K562 (cell line): Measurements from ENCODE around the gene ZFYVE28. TPM values are rescaled to one million over a fixed set of nuclear protein-coding genes. Genes with fewer than 3 reads are reported as not detected.
A peak's percentile ranks its signal among the peaks of the same experiment; 100 is the strongest.

Experiments used
- ATAC-seq: fragments of 200-7000 bp; cut with Tn5 transposase; 3 replicates; pipeline ENCODE4 v1.9.1; 2020; ENCODE audit warnings: moderate library complexity
- BruUV-seq: library from RNA; stranded (reverse); fragments of 400-500 nt; replicated peaks from 2 replicates; lab custom pipeline; 2021; lab: Mats Ljungman, UMichigan
- CTCF ChIA-PET: fragments of 300-600 bp; formaldehyde crosslinking; extraction: SDS; loops from one replicate; lab custom pipeline; 2021; ENCODE audit warnings: low intra/inter-chr PET ratio; lab: Yijun Ruan, JAX
- POLR2A ChIA-PET: fragments of 300-600, 350-650 bp; sonication (Branson Sonifier 250); formaldehyde crosslinking; extraction: SDS; loops from one replicate; lab custom pipeline; 2021; ENCODE audit warnings: antibody characterized with exemption, inconsistent platforms; lab: Yijun Ruan, JAX
- DNase-seq, 4 experiments: peaks; one replicate each; pipeline versions ENCODE4 v3.0.0 to v3.0.0-alpha.2; 2011 to 2018; ENCODE audit warnings: low spot score in 3 of 4, mixed read lengths in 3 of 4; ENCODE audit errors: extremely low read depth in 1 of 4
- FAIRE-seq: peaks from 2 replicates; lab custom pipeline; 2011; peaks lifted over from hg19 to GRCh38; lab: Jason Lieb, UNC
- H2AFZ ChIP-seq: 2 replicates; pipeline ENCODE4 v1.6.0; 2011; ENCODE audit warnings: low read depth, low read length, control low read depth, inconsistent platforms
- H3K27ac ChIP-seq: fragments of 200-600 bp; 3 replicates; pipeline ENCODE4 v1.8.0; 2011; ENCODE audit warnings: low read depth, mild to moderate bottlenecking, control low read depth, inconsistent platforms, low read length, moderate library complexity, mixed read lengths; ENCODE audit errors: extremely low read depth
- H3K27me3 ChIP-seq, 2 experiments: fragments of 300-600 bp in 1 of 2; 2 replicates in 1 of 2; 3 replicates in 1 of 2; pipeline versions ENCODE4 v1.6.0 to v1.8.0; 2011; ENCODE audit warnings: inconsistent platforms in 2 of 2, low read length in 2 of 2, mild to moderate bottlenecking in 1 of 2, mixed read lengths in 1 of 2, moderate library complexity in 1 of 2; ENCODE audit not compliant: control insufficient read depth in 2 of 2, insufficient read depth in 2 of 2
- H3K36me3 ChIP-seq: fragments of 300-600 bp; 3 replicates; pipeline ENCODE4 v1.8.0; 2011; ENCODE audit warnings: mild to moderate bottlenecking, low read length, inconsistent platforms; ENCODE audit not compliant: control insufficient read depth, insufficient read depth
- H3K4me1 ChIP-seq, 2 experiments: fragments of 200-600 bp in 1 of 2; replicated peaks in 1 of 2; 2 replicates in 1 of 2; 3 replicates in 1 of 2; pipeline versions ENCODE4 v1.5.1 to v1.8.0; 2011; ENCODE audit warnings: inconsistent platforms in 2 of 2, low read length in 2 of 2, mild to moderate bottlenecking in 1 of 2, mixed read lengths in 1 of 2, moderate library complexity in 1 of 2; ENCODE audit not compliant: control insufficient read depth in 2 of 2, insufficient read depth in 2 of 2
- H3K4me2 ChIP-seq: 2 replicates; pipeline ENCODE4 v1.6.1; 2011; ENCODE audit warnings: low read length, control low read depth, inconsistent platforms, mixed read lengths; ENCODE audit not compliant: insufficient read depth
- H3K4me3 ChIP-seq: fragments of 200-600 bp; sonication (generic), shearing (Covaris generic); 2 replicates; pipeline ENCODE4 v1.5.1; 2016; ENCODE audit warnings: control low read depth, inconsistent platforms
- H3K79me2 ChIP-seq: fragments of 200-600 bp; 3 replicates; pipeline ENCODE4 v1.8.0; 2011; ENCODE audit warnings: low read length, inconsistent platforms; ENCODE audit not compliant: control insufficient read depth, insufficient read depth
- H3K9ac ChIP-seq, 2 experiments: 2 replicates each; pipeline versions ENCODE4 v1.6.0 to v1.6.1; 2011; ENCODE audit warnings: low read depth in 2 of 2, low read length in 2 of 2, control low read depth in 1 of 2, inconsistent platforms in 1 of 2, mild to moderate bottlenecking in 1 of 2, mixed read lengths in 1 of 2; ENCODE audit not compliant: insufficient read depth in 1 of 2
- H3K9me1 ChIP-seq: one replicate; pipeline ENCODE4 v1.6.0; 2011; ENCODE audit warnings: inconsistent platforms, mild to moderate bottlenecking, low read length, moderate library complexity; ENCODE audit not compliant: control insufficient read depth, insufficient read depth
- H3K9me3 ChIP-seq: replicated peaks from 2 replicates; pipeline ENCODE4 v1.5.1; 2011; ENCODE audit warnings: low read depth, low read length, inconsistent platforms; ENCODE audit not compliant: control insufficient read depth, insufficient read depth
- H4K20me1 ChIP-seq: replicated peaks from 2 replicates; pipeline ENCODE4 v1.6.1; 2011; ENCODE audit warnings: low read length, inconsistent platforms, mixed read lengths; ENCODE audit not compliant: control insufficient read depth, insufficient read depth
- CBX8 ChIP-seq: fragments of 200-600 bp; sonication (generic); IDR thresholded peaks from 2 replicates; pipeline ENCODE4 v1.6.1; 2012; ENCODE audit warnings: borderline replicate concordance, mixed run types, low read depth, mild to moderate bottlenecking, moderate library complexity, mixed read lengths, low read length, control low read depth, inconsistent platforms; ENCODE audit not compliant: poor library complexity, severe bottlenecking; ENCODE audit errors: extremely low read depth
- CEBPB ChIP-seq: fragments of 450-650 bp; IDR thresholded peaks from 2 replicates; pipeline ENCODE4 v1.6.1; 2016; ENCODE audit warnings: missing genetic modification characterization, missing compliant biosample characterization
- CTBP1 ChIP-seq: fragments of 450-650 bp; IDR thresholded peaks from 2 replicates; pipeline ENCODE4 v1.6.1; 2016; ENCODE audit warnings: borderline replicate concordance
- KAT7 ChIP-seq: sonication (generic); formaldehyde crosslinking; IDR thresholded peaks from 2 replicates; pipeline ENCODE4 v1.8.0; 2022; ENCODE audit warnings: missing genetic modification reagents, mild to moderate bottlenecking, borderline replicate concordance
- MCM3 ChIP-seq: fragments of 450-650 bp; IDR thresholded peaks from 2 replicates; pipeline ENCODE4 v1.6.1; 2016
- NELFE ChIP-seq: IDR thresholded peaks from 2 replicates; pipeline ENCODE4 v1.6.1; 2011; ENCODE audit warnings: mild to moderate bottlenecking; ENCODE audit not compliant: insufficient read depth, insufficient read length
- NEUROD1 ChIP-seq: fragments of 150-350 bp; IDR thresholded peaks from 2 replicates; pipeline ENCODE4 v1.6.1; 2014; ENCODE audit warnings: borderline replicate concordance, low read length, low read depth; ENCODE audit not compliant: partially characterized antibody
- SMAD2 ChIP-seq: fragments of 150-350 bp; IDR thresholded peaks from 2 replicates; pipeline ENCODE4 v1.6.1; 2014; ENCODE audit warnings: low read depth, mild to moderate bottlenecking, low read length
- SREBF2 ChIP-seq: sonication (generic); formaldehyde crosslinking; IDR thresholded peaks from 2 replicates; pipeline ENCODE4 v1.4.0; 2020; ENCODE audit warnings: mild to moderate bottlenecking, missing genetic modification reagents
- TAL1 ChIP-seq: fragments of 450-650 bp; IDR thresholded peaks from 2 replicates; pipeline ENCODE4 v1.6.1; 2016; ENCODE audit warnings: mild to moderate bottlenecking
- WGBS: fragments of 100-300 bp; shearing (Covaris generic); methylation state at CpG from one replicate; pipeline ENCODE4 v1.1.6; 2016; ENCODE audit warnings: low coverage, mixed read lengths; ENCODE audit not compliant: insufficient coverage; ENCODE audit errors: missing lambda C conversion rate; 5-methylcytosine and 5-hydroxymethylcytosine counted together
- in situ Hi-C: fragments of 300-500 bp; cut with MboI; formaldehyde crosslinking; loops from 4 replicates; pipeline ENCODE4 v1.15.0; 2018; ENCODE audit warnings: inconsistent platforms, mixed read lengths
- intact Hi-C: fragments of 100-400 bp; cut with micrococcal nuclease; formaldehyde crosslinking; loops from 2 replicates; pipeline ENCODE4 v1.14.2; 2022
- polyA plus RNA-seq, 8 experiments: library from polyadenylated mRNA; depleted of rRNA in 4 of 8; stranded (reverse) in 5 of 8; unstranded in 3 of 8; fragments of >200 nt; fragmentation: Nextera tagmentation in 2 of 8; fragmentation: Illumina TruSeq in 1 of 8; extraction: Ambion mirVana in 2 of 8; extraction: Trizol in 1 of 8; gene quantifications; 2 replicates each; pipeline versions ENCODE4 v1.2.1 to v1.2.3, GENCODE V29; 2011 to 2014; ENCODE audit warnings: inconsistent platforms in 1 of 8, missing spikeins in 1 of 8
- total RNA-seq, 7 experiments: library from RNA; depleted of rRNA in 6 of 7; stranded (reverse); fragments of >200 nt in 6 of 7; fragmentation: Illumina TruSeq in 2 of 7; extraction: Trizol in 2 of 7; gene quantifications; 2 replicates each; pipeline versions ENCODE4 v1.2.1 to v1.2.3, GENCODE V29; 2011 to 2021; ENCODE audit warnings: low replicate concordance in 1 of 7
- TF ChIP-seq, protein P1 (sequence below): fragments of 450-650 bp; IDR thresholded peaks from 2 replicates; pipeline ENCODE4 v1.6.1; 2016; ENCODE audit warnings: antibody characterized with exemption
- TF ChIP-seq, protein P2 (sequence below), 2 experiments: IDR thresholded peaks in 1 of 2; conservative IDR thresholded peaks in 1 of 2; 2 replicates each; pipeline ENCODE4 v1.6.1; 2016; ENCODE audit warnings: low read depth in 2 of 2, mild to moderate bottlenecking in 1 of 2, missing compliant biosample characterization in 1 of 2, missing genetic modification characterization in 1 of 2, moderate library complexity in 1 of 2

The ZFYVE28 gene
- total and polyA plus RNA-seq, 9 of the 15 experiments (the other 6 are each of a cell fraction or from before 2014, with no cell fraction given), result 1.3 to 24.8 (median 8.9) TPM

- intact Hi-C loops (loop anchor here (5.0 kb wide), 1 partner anchor 34 kb away; the partner anchor contains the start of genes CFAP99 and ZFYVE28), in situ Hi-C loops (no loop called here)
- Histone ChIP-seq H3K9me3 (no peaks in the 10 kb centered on the region), H3K9me1 (peaks cover 2% of the 10 kb centered on the region), H3K4me1 (peaks cover 36 to 55% of the 10 kb centered on the region in 2 experiments), H3K9ac (peak overlapping the region; percentile 56 to 60; a peak in 2 of 4 replicates), H3K4me3 (no peak overlapping the region), H3K4me2 (peak overlapping the region; percentile 67), H3K27ac (peak overlapping the region; percentile 77; the same call in 2 of the 3 replicates), H3K27me3 (no peaks in the 10 kb centered on the region), H3K79me2 (peaks cover 65% of the 10 kb centered on the region), H2AFZ (peak overlapping the region; percentile 34; the same call in 1 of the 2 replicates), H3K36me3 (peaks cover 3% of the 10 kb centered on the region; the same call in 1 of the 3 replicates), H4K20me1 (no peaks in the 10 kb centered on the region)
- FAIRE-seq (peak; percentile 60), DNase-seq (no peak), ATAC-seq (no peak)
- ChIA-PET POLR2A (interaction anchor here (0.6 kb wide), 1 partner anchor 1960 kb away, joined by 3 read pairs; no protein-coding TSS in a partner anchor), CTCF (no interaction called here)
- WGBS, result 84% methylated on average over 5 of the region's 5 CpGs
- BruUV-seq, result no TSS peak
- TF ChIP-seq, protein P1, sequence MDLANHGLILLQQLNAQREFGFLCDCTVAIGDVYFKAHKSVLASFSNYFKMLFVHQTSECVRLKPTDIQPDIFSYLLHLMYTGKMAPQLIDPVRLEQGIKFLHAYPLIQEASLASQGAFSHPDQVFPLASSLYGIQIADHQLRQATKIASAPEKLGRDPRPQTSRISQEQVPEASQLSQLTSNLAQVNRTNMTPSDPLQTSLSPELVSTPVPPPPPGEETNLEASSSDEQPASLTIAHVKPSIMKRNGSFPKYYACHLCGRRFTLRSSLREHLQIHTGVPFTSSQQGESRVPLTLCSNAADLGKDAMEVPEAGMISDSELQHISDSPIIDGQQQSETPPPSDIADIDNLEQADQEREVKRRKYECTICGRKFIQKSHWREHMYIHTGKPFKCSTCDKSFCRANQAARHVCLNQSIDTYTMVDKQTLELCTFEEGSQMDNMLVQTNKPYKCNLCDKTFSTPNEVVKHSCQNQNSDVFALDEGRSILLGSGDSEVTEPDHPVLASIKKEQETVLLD, result no peak
- TF ChIP-seq SMAD2 (no peak), KAT7 (CRISPR knock-in tag) (0 out of 2 replicates have a peak, but pooled peaks have one; percentile 15), NEUROD1 (no peak), MCM3 (no peak), CEBPB (tag) (0 out of 2 replicates have a peak, but pooled peaks have one; percentile 15), CTBP1 (no peak), CBX8 (no peak), TAL1 (no peak), NELFE (no peak), SREBF2 (CRISPR knock-in tag) (no peak)
- TF ChIP-seq, protein P2, sequence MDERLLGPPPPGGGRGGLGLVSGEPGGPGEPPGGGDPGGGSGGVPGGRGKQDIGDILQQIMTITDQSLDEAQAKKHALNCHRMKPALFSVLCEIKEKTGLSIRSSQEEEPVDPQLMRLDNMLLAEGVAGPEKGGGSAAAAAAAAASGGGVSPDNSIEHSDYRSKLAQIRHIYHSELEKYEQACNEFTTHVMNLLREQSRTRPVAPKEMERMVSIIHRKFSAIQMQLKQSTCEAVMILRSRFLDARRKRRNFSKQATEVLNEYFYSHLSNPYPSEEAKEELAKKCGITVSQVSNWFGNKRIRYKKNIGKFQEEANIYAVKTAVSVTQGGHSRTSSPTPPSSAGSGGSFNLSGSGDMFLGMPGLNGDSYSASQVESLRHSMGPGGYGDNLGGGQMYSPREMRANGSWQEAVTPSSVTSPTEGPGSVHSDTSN (CRISPR knock-in tag; IDR thresholded peaks at IDR 0.05; ENCODE audit: low read depth), result no peak
- TF ChIP-seq, protein P2 (tag; conservative IDR thresholded peaks at IDR 0.05; ENCODE audit: low read depth), result no peak
Observed at GRCh38 chr4:2383760-2384159, 34.7 kb downstream of the ZFYVE28 start.
